T-helper 1 cell treated with Interleukin-12 subunit alpha and Interleukin-12 subunit beta and Interleukin-4 antibody, amounts not matched to agents 30 μg/mL and 1 μg/mL, for 36 hours (primary cell): Measurements from ENCODE around the gene RRM2.

Source experiments
- H3K27ac Mint-ChIP-seq: one replicate; pipeline ENCODE4 v1.8.0; 2021; ENCODE audit warnings: mild to moderate bottlenecking, mixed read lengths
- H3K27me3 Mint-ChIP-seq: one replicate; pipeline ENCODE4 v1.8.0; 2021; ENCODE audit warnings: low read depth, mixed read lengths
- H3K36me3 Mint-ChIP-seq: one replicate; pipeline ENCODE4 v1.8.0; 2021; ENCODE audit warnings: low read depth, mixed read lengths
- H3K4me1 Mint-ChIP-seq: one replicate; pipeline ENCODE4 v1.8.0; 2021; ENCODE audit warnings: low read depth, mixed read lengths
- H3K4me3 Mint-ChIP-seq: one replicate; pipeline ENCODE4 v1.8.0; 2021; ENCODE audit warnings: mild to moderate bottlenecking, moderate library complexity, mixed read lengths
- H3K9me3 Mint-ChIP-seq: one replicate; pipeline ENCODE4 v1.8.0; 2021; ENCODE audit warnings: mixed read lengths

RRM2 gene

GRCh38 chr2:10173258-10174005 is 50.9 kb downstream of the RRM2 start:
- H3K27ac Mint-ChIP-seq: no peak overlapping the region
- H3K4me1 Mint-ChIP-seq: no peaks in the 10 kb centered on the region
- no peaks in the 10 kb centered on the region for H3K9me3 Mint-ChIP-seq
- no peak overlapping the region for H3K4me3 Mint-ChIP-seq
- peaks cover 4% of the 10 kb centered on the region for H3K36me3 Mint-ChIP-seq
- no peaks in the 10 kb centered on the region for H3K27me3 Mint-ChIP-seq

DNA sequence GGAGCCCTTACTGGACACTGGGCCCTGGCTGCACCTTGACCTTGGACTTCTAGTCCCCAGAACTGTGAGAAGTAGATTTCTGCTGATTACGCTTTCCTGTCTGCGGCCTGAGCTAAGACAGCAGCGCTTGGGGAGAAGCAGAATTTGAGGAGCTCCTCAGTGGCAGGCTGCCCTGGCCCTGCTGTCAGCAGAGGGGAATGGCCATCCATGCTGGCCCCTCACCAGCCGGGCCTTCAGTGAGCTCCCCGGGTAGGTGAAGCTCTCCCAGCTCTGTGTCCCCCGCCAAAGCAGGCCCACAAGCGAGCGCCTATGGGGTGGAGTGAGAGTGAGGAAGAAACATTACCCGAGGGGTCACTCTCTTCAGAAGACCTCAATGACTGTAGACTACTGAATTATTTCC is 51.6 kb downstream of the RRM2 start:
- Mint-ChIP-seq H3K27me3 (no peaks in the 10 kb centered on the region), H3K9me3 (no peaks in the 10 kb centered on the region), H3K4me3 (no peak overlapping the region), H3K4me1 (no peaks in the 10 kb centered on the region), H3K36me3 (peaks cover 2% of the 10 kb centered on the region), H3K27ac (no peak overlapping the region)

GRCh38 chr2:10175441-10175840 is 52.9 kb downstream of the RRM2 start:
- Mint-ChIP-seq H3K9me3 (no peaks in the 10 kb centered on the region), H3K36me3 (peaks cover 4% of the 10 kb centered on the region), H3K4me1 (no peaks in the 10 kb centered on the region), H3K27me3 (no peaks in the 10 kb centered on the region), H3K27ac (no peak overlapping the region), H3K4me3 (no peak overlapping the region)

- H3K27ac Mint-ChIP-seq: no peak overlapping the region
- H3K4me1 Mint-ChIP-seq: no peaks in the 10 kb centered on the region
- H3K4me3 Mint-ChIP-seq: no peak overlapping the region
- peaks cover 9% of the 10 kb centered on the region for H3K36me3 Mint-ChIP-seq
- H3K27me3 Mint-ChIP-seq: no peaks in the 10 kb centered on the region
- H3K9me3 Mint-ChIP-seq: peaks cover 8% of the 10 kb centered on the region
Measured at GRCh38 chr2:10178751-10179150, 56.2 kb downstream of the RRM2 start.

DNA sequence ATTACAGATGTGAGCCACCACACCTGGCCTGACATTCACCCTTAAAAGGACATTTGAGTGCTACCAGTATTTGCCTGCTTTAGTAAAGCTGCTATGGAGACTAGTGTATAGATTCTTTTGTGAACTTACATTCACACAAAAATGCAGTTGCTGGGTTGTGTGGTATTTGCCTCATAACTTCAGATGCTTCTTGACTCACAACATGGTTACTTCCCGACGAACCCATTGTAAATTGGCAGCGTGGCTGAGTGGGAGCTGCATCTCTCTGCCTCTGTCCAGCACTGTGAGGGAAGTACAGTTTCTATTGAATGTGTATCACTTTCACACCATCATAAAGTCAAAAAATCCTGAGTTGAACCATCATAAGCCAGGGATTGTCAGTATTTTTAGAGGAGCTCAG is 56.9 kb downstream of the RRM2 start:
- peaks cover 10% of the 10 kb centered on the region for H3K36me3 Mint-ChIP-seq
- H3K4me1 Mint-ChIP-seq: no peaks in the 10 kb centered on the region
- no peaks in the 10 kb centered on the region for H3K27me3 Mint-ChIP-seq
- H3K9me3 Mint-ChIP-seq: peaks cover 8% of the 10 kb centered on the region
- H3K27ac Mint-ChIP-seq: no peak overlapping the region
- no peak overlapping the region for H3K4me3 Mint-ChIP-seq

DNA sequence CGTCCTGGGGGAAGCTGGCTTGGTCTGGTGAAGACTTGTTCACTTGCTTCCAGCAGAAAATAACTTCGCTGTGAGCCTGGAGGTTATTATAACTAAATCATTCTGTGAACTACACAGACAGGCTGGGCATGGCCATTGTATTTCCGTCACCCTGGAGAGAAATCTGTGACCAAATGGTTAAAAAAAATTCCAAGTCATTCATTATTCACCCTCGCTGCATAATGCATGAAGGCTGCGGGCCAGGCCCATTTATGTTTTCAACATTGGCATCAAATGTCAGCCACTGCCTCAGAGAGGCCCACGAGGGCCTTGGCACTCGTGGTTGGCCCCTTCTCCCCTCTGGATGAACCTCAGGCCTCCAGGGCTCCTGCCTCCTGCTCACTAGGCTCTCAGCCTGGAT is 57.7 kb downstream of the RRM2 start:
- Mint-ChIP-seq H3K27ac (no peak overlapping the region), H3K4me1 (no peaks in the 10 kb centered on the region), H3K36me3 (peaks cover 14% of the 10 kb centered on the region), H3K4me3 (no peak overlapping the region), H3K27me3 (no peaks in the 10 kb centered on the region), H3K9me3 (peaks cover 8% of the 10 kb centered on the region)
